Upper lobe of left lung (tissue), 4 donors: ENCODE measurements around the gene FCGR1A.
A peak's percentile ranks its signal among the peaks of the same experiment; 100 is the strongest.

Source experiments
- CTCF ChIP-seq, 6 experiments: fragments of 450-650 bp in 4 of 6; fragments of 200-600 bp in 2 of 6; sonication (generic) in 2 of 6; IDR thresholded peaks; one replicate each; pipeline ENCODE4 v1.5.1; 2016 to 2019; ENCODE audit warnings: antibody characterized with exemption in 6 of 6
- POLR2A ChIP-seq, 4 donors: fragments of 450-650 bp; IDR thresholded peaks; one replicate each; pipeline ENCODE4 v1.5.1; 2016 to 2017; ENCODE audit warnings: antibody characterized with exemption in 4 of 4, mild to moderate bottlenecking in 2 of 4

GRCh38 chr1:149811890-149812829, 29.7 kb downstream of the FCGR1A start:
- peak; percentile 15 to 92 (median 89) for TF ChIP-seq POLR2A (IDR thresholded peaks at IDR 0.05)
- TF ChIP-seq CTCF (IDR thresholded peaks at IDR 0.05) = peak in 1 of 6 experiments; percentile 19
